GM19035 (cell line): Measurements from ENCODE around the gene QRICH2.
"Not testable (repeated sequence)": the region's sequence is repeated elsewhere in the genome, so short reads cannot be mapped to it uniquely, and the experiment has no call there.

Experiments
- ATAC-seq: cut with Tn5 transposase; IDR thresholded peaks from one replicate; pipeline ENCODE4 v1.9.1; 2021; ENCODE audit not compliant: unreplicated experiment

QRICH2 gene

DNA sequence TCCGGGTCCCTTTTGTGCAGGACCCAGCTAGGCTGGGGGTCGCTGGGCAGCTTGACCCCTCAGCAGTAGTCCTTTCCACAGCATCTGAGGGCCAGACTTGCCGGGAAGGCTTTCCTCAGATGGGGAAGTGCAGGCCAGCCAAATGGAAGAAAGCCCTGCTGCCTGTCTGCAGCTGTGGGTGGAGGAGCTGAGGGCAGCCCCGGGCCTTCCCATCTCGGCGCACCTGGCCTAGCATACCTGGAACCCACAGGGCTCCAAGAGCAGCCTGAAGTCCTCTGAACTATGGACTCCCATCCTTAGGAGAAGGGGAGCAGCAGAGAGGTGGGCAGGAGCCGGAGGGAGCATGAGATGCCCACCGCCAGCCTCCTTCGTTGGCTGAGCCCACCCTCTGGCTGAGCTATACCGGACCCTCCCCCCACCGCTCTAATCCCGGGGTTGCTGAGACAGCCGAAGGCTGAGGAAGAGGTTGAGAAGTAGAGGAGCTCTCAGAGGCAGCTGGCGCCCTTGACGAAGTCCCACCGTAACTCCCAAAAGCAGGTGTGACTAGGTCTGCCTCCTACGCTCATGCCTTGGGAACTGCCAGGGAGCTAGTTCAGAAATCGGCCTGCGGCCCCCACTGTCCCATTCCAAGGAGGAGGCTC, 29.7 kb downstream of the QRICH2 start:
- ATAC-seq = no peak

DNA sequence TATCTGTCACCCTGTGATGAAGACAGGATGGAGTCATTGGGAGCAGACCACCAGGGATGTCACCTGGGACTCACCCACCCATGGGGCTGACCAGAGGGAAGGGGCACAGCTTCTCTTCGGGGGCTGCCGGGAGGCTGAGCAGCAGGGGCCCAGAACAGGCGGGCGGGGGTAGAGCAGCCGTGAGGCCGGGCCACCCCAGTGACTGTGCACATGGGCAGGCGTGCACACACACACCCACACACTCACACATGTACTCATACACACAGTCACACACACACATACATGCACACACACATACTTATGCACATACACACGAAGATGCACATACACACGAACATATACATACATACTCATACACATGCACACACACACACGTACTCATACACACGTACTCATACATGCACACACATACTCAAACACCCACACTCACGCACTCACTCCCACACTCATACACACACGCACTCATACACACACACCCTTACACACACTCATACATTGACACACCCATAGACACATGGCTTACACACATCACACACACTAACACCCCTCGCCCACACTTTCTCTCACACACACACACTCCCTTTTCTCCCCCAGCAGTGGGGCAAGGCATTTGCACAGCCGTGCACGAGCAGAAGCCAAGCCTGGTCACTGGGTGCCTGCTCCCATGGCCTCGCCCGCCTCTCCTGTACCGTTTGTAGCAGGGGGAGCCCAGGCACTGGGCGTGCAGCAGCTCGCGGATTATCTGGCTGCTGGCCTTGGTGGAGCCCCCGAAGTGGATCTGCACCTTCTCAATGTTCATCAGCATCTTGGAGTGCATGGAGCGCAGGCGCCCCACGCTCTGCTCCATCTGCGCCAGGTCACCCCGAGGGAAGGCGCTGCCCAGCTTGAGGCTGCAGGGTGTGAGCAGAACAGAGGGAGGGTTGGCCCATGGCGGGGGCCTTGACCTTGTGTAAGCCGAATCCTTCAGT, 30.5 kb downstream of the QRICH2 start:
- ATAC-seq = no peak

DNA sequence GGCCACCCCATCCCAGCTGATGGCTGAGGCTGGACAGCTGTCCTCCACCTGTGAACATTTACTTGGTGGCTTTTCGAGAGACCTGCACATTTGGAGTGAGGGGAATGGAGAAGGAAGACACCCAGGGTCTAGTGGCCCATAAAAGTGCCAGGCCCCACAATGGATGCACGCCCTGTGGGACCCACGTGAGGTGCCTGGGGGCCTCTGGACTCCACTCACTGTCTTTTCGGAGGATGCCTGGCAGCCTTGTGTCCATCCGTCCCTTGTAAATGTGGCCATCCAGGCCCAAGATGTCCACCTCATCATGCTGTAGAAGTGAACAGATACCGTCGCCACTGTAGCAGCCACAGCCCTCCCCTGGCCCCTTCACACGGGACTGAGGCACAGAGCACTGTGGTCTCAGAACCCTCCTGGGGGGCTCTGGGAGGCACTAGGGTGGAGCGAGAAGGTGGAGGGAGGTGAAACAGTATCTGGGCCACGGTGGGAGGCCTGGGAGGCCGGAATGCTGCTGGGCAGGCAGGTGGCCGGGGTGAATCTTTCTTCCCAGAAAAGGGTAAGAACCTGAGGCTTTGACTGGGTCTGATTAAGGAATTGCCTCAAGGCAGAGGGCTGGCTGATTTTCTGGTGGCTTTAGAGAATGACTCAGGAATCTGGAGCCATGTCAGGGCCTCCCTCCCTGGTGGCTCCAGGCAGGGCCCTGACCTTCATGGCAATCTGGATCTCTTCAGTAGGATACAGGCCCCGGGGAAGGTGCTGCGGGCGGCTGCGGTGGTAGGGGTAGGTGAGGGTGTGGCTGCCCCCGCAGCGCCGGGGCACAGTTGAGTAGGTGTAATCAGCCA, 31.4 kb downstream of the QRICH2 start:
- ATAC-seq = no peak

DNA sequence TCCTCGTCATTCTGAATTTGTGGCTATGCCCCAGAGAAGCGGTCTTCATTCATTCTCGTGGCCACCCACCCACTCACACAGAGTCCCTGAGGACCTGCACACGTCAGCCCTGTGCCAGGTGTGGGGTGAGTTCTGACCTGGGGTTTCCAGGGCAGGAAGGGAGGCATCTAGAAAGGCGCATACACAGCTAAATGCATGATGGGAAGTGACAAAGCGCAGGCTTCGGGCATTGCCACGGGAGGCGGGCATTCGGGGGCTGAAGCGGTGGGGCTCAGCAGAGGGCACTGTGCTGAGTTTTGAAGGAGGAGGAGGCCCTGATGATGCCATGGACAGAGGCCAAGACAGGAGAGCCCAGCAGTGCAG, 32.0 kb downstream of the QRICH2 start:
- no peak for ATAC-seq

DNA sequence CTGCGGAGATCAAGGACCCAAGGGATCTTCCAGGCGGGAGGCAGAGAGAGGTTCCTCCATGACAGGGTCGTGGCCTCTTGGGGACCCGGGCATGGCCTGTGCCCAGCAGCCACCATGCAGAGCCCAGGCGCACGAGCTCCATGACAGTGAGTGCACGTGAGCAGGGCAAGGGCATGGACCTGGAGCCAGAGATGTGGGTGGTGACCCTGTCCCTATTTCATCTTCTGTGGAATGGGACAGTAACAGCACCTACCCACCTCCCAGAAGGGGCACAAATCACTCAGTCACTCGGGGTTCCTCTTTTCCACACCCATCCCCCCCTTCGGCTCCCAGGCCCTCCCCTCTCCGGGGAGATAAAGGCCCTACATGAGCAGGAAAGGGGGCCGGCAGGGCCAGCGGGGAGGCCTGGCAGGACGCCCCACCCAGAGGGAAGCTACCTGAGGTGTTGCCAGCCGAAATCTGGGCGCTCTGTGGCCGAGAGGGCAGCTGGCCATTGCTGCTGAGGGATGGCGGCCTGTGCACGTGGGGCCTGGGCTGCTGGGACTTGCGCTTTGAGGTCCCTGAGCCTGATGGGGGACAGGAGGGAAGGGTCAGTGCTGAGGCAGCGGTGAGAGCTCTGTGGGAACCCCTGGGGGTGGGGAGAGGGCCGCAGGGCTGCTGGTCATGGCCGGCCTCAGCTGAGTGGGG, 32.6 kb downstream of the QRICH2 start:
- ATAC-seq = no peak

DNA sequence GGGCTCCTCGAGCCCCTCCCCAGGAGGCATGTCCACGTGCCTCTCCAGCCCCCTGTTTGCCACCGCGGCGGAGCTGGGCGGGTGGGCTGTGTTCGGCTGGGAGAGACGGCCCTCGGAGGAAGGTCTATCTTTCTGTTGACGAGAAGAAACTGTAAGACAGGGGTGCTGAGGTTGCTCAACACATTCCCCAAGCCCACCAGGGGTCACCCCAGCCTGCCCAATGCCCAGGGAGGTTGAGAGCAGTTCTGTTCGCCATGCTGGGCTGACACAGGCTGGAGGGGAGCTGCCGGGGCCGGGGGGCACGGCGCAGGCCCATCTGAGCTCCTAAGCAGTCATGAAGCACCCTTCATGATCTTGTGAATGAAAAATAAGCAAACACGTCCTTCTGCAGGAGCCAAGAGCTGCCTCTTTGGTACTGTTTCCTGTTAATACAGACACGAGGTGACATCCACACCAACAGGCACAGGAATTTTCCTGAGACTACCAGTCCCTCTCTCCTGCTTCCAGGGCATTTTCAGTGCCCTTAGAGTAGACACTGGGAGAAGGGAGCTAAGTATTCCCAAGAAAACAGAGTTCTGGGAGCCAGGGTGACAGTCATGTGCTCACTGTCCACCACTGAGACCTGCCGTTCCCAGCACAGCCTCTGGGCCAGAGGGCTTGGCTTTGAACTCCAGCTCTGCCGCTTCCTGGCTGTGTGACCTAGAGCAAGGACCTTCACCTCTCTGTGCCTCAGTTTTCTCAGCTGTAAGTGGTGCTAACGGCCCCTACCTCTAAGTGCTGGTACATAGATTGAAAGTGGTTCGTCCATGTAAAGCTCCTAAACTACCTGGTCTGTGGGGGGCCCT, 33.7 kb downstream of the QRICH2 start:
- ATAC-seq = no peak

DNA sequence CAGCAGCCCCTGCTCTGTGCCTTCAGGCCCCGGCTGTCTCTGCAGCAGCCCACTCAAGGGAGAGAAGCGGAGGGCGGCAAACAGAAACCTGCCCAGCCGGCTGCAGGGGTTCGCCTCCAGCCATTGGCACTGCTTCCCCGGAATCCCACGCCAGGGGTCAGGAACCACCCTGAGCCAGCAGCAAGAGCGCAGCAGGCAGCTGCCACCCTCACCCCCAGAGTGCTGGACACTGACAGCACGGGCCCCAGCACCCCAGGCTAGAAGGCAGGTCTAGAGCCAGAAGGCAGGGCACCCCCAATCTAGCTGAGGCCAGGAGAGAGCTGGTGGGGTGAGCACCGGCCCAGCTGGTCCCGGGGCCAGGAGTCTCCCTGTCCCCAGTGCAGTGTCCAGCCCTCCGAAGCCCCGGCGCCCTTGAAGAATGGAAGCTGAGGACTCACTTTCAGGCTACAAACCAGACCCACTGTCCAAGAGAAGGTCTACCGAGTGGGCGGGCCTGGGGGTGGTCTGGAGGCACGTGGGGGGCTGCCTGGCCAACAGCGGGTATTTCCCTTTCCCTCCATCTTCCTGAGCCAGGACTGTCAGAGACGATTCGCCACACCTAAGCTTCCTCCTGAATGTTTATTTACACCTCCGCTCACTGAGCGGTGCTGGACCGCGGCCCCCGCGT, 34.5 kb downstream of the QRICH2 start:
- ATAC-seq = no peak

DNA sequence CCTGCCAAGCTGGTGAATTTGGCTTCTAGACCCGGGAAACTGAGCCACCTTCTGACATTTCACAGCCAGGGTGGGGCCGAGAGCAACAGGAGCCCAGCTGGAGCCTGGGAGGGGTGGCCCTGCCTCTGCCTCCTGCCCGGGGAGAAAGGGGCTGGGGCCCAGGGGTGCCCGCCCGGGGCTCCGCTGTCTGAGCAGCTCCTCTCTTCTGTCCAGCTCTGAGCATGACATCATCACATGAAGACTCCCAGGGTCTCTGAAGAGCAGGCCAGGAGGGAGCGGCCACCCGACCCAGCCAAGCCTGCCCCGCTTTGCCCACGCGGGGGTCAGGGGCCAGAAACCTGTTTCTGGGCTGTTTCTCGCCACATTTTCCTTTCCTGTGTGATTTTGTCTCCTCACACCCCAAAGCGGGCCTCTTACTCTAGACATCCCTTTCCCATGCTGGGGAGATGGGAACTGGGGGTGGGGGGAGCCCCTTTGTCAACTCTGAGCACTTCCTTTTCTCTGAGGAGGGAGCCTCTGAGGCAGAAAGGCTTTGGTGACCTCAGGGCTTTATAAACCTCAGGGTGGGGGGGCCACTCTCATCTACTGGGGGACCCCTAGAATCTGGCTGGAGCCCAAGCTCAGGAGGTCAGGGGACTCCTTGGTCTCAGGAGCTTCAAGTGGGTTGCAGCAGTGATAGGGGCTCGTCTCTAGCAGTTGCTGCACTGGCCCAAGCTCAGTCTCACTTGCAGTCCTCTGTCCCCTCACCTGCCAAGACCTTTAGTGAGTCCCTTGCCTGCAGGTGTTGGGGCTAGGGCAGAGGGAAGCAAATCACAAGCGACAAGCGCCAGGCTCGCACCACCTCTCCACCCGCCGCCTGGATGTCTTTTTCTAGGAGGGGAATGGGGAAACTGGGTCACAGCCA, 35.3 kb downstream of the QRICH2 start:
- peak; percentile 16 for ATAC-seq

DNA sequence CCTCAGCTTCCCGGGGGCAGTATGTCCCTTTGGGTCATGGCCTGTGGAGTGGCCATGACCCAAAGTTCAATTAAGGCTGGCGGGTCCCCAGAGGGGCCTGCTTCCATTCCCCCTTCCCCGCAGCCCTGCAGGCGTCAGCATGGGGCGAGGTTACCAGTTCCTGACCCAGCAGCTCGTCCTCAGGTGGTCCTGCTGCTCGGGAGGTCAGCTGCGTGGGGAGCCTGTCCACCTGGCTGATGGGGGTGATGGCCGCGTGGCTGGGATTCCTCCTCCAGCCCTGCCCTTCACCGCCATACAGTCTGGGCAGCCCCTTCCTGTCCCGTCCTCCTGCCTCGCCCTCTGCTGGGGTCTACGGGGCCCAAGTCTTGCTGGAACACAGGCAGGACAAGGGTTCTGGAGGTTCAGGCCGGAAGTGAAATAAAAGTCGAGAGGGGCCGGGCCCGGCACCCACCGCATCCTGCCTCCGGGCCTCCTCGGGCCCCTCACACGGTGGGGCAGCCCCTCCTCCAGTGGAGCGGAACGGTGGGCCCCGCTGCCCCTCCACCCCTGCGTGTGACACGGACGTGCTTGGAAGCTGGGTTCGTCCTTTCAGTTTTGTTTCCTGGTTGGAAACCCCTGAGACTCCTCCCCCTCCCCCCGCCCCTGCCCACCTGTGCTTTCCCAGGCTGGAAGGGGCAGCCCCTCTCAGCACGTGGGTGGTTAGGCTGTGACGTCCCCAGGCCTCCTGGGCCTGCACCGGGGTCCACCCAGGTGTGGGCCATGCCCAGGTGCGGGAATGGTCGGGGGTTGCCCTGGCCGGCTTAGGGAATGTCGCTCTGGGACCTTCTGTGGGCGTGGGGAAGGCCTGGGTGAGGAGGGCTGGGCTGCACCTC, 36.2 kb downstream of the QRICH2 start:
- ATAC-seq = peak; percentile 47

DNA sequence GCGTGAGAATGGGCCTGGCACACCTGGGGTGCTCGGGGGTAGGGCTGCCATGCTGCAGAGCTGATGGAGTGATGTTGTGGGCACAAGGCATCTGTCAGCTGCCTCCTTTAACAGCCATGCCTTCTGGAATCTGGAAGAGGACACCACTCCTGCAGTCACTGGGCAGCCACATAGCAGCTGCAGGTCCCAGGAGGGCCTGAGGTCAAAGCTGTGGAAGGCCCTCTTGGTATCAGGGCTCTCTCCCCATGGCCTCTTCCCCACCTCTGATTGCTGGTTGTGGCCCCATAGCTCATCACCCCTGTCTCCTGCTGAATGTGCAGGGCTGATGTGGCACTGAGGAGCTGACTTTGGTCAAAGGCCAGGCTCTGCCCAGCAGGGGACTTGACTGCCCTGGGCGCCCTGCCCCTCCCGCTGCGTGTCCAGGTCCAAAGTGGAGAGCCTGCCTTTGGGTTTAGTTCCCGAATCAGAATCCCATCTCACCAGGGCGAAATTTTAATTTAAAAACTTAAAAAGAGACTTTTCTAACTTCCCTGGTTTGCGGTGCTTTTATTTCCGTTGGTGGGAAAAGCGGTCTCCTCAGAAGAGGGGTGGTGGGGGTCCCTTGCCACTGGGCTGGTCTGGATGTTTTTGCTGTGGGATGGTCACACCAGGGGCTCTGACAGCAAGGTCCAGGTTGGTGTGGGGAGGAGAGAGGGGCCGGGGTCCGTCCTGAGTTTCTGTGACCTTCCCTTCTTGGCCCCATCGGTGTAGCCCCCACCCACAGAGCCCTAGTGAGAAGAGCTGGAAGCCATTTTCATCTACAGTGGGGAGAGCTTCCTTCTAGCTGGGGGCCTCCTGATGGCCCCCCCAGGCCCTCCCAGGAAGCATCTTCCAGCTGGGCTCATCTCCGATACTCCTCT, 37.1 kb downstream of the QRICH2 start:
- ATAC-seq = peak; percentile 0

DNA sequence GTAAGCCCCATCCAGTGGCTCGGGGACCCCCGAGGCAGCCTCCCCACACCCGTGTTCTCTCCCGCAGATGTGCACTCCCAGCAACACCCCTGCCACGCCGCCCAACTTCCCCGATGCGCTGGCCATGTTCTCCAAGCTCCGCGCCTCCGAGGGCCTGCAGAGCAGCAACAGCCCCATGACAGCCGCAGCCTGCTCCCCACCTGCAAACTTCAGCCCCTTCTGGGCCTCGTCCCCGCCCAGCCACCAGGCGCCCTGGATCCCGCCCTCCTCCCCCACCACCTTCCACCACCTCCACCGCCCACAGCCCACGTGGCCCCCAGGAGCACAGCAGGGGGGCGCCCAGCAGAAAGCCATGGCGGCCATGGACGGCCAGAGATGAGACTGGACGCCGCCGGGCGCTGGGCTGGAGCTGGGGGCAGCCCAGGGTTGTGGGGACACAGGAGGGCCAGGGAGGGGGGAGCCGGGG, 37.9 kb downstream of the QRICH2 start:
- ATAC-seq = no peak

DNA sequence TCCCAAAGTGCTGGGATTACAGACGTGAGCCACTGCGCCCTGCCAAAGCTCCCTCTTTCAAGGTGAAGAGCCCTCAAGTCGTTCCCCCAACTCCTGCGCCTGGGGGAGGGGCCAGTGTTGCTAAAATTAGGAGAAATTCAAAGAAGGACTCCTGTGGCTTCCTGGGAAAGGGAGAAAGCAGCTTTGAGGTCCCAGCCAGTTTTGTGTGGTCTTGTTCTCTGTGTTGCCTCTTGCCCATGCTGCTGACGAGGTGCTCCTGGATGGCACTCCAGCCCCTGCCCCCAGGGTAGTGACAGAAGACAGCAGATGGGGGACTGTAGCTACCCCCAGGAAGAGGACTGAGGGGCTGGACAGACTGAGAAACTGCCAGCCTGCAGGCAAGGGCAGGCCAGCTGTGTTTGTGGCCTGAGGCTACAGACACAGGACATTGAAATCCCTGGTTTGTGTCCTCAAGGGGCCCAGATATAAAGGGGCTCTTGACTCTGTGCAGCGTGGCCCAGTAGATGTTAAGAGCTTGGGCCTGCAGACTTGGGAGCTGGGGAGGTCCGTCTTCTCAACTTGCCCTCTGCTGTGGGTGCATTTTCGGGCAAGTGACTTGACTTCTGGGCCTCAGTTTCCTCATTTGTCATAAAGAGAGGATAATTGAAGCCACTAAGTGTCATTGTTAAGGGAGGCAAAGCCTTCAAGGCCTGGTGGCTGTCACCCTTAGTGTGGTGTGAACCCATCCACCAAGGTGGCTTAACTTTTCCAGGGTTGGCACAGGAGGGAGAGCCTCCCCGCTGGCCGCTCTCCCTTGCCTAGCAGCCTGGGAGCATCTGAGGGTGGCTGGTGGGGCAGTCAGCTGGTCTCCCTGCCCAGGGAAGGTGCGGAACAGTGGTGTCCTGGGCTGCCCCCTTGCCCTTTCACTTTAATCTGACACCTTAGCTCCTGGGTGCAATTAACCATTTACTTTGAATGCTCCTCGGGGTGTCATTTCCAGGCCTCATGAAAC, 38.8 kb downstream of the QRICH2 start:
- no peak for ATAC-seq

DNA sequence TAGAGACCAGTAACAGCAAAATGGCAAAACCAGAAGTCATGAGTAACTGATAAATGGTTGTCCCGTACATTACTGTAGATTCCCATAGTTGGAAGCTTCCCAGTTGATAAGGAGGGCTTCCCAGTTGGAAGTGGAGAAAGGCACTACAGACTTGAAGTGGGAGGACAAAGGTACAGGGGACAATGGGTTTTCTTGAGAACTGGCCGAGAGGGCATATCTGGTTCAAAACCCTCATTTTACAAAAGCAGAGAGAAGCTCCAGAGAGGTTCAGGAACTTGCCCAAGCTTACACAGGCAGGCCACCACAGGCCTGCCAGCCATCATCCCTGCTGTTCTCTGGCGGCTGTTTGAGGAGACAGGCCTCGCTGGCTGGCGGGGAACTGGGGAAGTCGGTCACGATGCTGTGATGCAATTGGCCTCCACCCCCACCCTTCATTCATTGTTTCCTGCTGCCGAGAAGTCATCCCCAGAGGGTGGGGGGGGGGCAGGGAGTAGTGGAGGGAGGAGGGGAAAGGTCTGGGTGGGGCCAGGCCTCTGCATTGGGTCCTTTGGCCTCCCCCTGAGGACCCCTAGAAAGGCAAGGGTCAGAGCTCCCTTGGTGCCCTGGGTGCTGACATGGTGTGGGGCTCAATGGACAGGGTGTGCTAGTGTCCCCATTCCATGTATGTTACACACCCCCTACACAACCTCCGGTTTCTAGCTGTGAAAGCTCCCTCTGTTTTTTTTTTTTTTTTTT, 39.9 kb downstream of the QRICH2 start:
- ATAC-seq = no peak

DNA sequence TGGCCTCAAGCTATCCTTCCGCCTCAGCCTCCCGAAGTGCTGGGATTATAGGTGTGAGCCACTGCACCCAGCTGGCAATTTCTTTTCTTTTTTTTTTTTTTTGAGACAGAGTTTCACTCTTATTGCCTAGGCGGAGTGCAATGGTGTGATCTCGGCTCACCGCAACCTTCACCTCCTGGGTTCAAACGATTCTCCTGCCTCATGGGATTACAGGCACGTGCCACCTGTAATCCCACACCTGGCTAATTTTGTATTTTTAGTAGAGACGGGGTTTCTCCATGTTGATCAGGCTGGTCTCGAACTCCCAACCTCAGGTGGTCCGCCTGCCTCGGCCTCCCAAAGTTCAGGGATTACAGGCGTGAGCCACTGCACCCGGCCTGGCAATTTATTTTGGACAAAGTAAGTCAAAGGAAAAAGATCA, 40.5 kb downstream of the QRICH2 start:
- not testable (repeated sequence) for ATAC-seq
